Thoracic aorta (tissue), 2 donors: ENCODE measurements around the gene RNF166. TPM values are rescaled to one million over a fixed set of nuclear protein-coding genes. Genes with fewer than 3 reads are reported as not detected.

Experiments
- ATAC-seq: fragments of 150-250 bp; one replicate; pipeline ENCODE4 v1.8.0; 2017; ENCODE audit warnings: low read depth; ENCODE audit not compliant: insufficient number of reproducible peaks, low FRiP score
- DNase-seq: peaks from one replicate; pipeline ENCODE4 v3.0.0-alpha.2; 2020; ENCODE audit warnings: low spot score
- H3K27ac ChIP-seq, 2 donors: fragments of 200-600 bp; sonication (generic); 1 replicate in 1 of 2; 2 replicates in 1 of 2; pipeline ENCODE4 v1.5.1; 2016; ENCODE audit warnings: mild to moderate bottlenecking in 2 of 2, moderate library complexity in 2 of 2
- H3K27me3 ChIP-seq: fragments of 200-600 bp; sonication (generic); replicated peaks from 2 replicates; pipeline ENCODE4 v1.6.0; 2016; ENCODE audit warnings: mild to moderate bottlenecking; ENCODE audit not compliant: insufficient read depth
- H3K36me3 ChIP-seq: fragments of 200-600 bp; sonication (generic); one replicate; pipeline ENCODE4 v1.5.1; 2016
- H3K4me1 ChIP-seq, 2 donors: fragments of 200-600 bp; sonication (generic); 1 replicate in 1 of 2; 2 replicates in 1 of 2; pipeline versions ENCODE4 v1.5.1 to v1.6.0; 2016; ENCODE audit warnings: low read depth in 2 of 2, mild to moderate bottlenecking in 1 of 2; ENCODE audit not compliant: control insufficient read depth in 1 of 2
- H3K4me3 ChIP-seq: fragments of 200-600 bp; sonication (generic); 2 replicates; pipeline ENCODE4 v1.5.1; 2016; ENCODE audit warnings: mild to moderate bottlenecking
- H3K9me3 ChIP-seq: fragments of 200-600 bp; sonication (generic); 2 replicates; pipeline ENCODE4 v1.5.1; 2016
- CTCF ChIP-seq: fragments of 200-600 bp; sonication (generic); IDR thresholded peaks from one replicate; pipeline ENCODE4 v1.5.1; 2019; ENCODE audit warnings: antibody characterized with exemption
- total RNA-seq, 2 donors: library from RNA; depleted of rRNA; stranded (reverse); fragments of >200 nt; gene quantifications; one replicate each; pipeline versions ENCODE4 v1.1.0 to v1.2.3, GENCODE V29; 2016

The RNF166 gene
- total RNA-seq, 2 donors from 2014 or later, result 20.7 to 36.6 TPM

DNA sequence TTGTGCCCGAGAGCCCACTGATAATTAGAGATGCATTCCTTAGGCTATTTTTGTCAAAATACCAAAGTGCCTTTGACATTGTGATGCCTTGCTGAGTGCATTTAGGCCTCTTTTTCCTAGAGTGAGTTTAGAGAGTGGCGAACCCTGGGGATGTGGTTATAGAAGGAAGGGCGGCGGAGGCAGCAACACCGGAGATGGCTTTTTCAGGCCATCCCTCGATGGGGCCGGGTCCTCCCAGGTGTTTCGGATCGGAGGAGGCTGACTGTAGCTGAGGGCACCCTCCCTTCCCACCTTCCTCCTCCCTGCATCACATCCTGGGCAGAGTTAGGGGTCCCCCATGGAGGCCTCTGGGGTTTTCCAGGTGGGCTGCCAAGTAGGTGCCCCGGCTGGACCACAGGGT lies 13.3 kb downstream of the RNF166 start:
- no peak for TF ChIP-seq CTCF
- DNase-seq, result no peak
- Histone ChIP-seq H3K27ac (no peak overlapping the region), H3K36me3 (peaks cover 5% of the 10 kb centered on the region), H3K4me1 (no peaks in the 10 kb centered on the region), H3K9me3 (no peaks in the 10 kb centered on the region), H3K4me3 (no peak overlapping the region), H3K27me3 (no peaks in the 10 kb centered on the region)
- ATAC-seq, result no peak

DNA sequence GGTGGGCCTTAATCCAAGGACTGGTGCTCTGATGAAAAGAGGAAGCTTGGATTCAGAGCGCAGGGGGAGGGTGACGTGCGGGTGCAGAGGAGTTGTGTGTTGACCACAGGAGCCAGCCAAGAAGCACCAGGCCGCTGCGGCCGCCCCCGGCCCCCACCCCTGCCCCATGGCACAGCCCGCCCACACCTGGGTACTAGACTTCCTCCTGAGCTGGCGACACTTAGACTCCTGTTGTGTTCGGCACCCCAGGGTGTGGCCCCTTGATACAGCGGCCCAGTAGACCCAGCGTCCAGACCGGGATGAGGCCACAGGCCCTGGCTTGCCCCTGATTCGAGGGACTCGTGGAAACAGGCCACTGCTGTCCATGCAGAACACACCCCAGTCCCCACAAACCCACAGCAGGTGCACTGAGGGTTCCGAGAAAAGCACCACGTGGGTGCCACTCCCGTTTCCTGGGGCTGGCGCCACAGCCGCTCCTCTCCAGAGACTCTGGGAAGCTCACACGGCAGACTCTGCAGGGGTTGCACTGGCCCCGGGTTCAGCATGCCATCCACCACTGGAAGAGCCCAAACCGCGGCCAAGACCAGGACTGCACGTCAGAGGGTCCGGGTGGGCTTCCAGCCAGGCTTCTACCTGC lies 14.2 kb downstream of the RNF166 start:
- Histone ChIP-seq H3K4me3 (no peak overlapping the region), H3K27ac (no peak overlapping the region), H3K9me3 (no peaks in the 10 kb centered on the region), H3K27me3 (no peaks in the 10 kb centered on the region), H3K36me3 (no peaks in the 10 kb centered on the region), H3K4me1 (no peaks in the 10 kb centered on the region)
- DNase-seq (no peak), ATAC-seq (no peak)
- TF ChIP-seq CTCF, result no peak

DNA sequence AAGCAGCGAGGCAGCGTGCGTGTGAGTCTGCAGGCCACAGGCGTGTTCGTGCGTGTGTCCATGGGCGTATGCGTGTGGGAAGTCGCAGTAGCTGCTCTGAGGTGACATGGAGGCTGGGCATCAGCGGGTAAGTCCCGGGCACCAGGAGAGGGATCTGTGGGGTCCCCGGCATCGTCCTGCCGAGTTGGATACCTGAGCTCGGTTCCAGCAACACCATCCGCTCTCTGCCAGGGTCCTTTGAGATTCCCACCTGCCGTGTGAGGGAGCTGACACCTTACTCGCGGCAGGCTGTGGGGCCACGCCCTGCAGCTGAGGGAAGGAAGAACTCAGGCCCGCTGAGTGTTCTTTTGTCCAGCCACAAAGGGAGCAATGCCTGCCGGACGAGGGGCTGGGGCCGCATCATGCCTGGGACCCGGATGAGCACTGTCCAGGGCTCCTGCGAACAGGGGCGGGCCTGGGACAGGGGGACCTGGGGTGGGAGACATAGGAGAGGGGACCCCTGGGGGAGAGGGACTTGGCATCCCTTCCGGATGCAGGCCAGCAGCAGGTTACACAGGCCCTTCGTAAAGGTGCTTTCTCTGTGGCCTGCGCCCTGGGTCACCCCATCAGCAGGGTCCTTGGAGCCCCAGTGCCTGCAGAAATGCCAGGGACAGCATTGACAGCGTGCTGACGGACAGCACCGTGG lies 14.9 kb downstream of the RNF166 start:
- H3K27ac ChIP-seq, result no peak overlapping the region
- DNase-seq (no peak), ATAC-seq (no peak)
- no peaks in the 10 kb centered on the region for H3K36me3 ChIP-seq
- H3K4me1 ChIP-seq, result peaks cover 4 to 6% of the 10 kb centered on the region in 2 donors
- H3K4me3 ChIP-seq, result no peak overlapping the region
- no peaks in the 10 kb centered on the region for H3K27me3 ChIP-seq
- no peaks in the 10 kb centered on the region for H3K9me3 ChIP-seq
- TF ChIP-seq CTCF, result no peak

DNA sequence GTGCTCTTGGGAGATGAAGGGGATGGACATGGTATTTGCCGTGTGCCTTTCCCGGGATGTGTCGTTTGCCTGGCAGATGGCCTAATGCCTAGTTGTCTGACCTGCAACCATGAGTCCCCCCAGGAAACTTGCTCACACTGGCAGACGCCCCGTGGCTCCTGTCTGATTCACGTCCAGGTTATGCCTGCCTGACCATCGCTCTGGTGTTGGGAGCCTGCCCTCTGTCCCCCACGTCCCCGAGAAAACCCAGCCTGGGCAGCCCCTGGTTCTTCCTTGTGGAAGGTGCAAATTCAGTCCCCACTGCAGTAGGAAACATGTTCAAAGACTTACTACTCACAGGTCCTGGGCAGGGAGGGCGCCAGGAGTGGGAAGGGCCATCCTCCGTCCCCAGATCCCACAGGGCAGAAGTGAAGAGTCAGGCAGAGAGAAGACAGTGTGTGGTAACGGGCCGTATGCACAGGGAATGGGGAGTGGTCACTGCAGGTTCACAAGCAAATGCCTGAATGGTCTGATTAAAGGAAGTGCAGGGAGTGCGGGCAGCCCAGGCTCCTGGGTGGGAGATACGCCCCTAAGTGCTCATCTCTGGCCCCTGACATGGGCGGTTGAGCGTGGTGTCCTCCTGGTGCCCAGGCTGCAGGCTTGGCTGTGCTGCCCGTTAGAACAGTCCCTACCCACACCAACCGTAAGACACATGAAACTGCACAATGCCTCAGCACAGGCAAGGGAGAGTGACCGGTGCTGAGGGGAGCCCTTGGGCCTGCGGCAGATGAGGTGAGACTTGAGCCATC lies 15.7 kb downstream of the RNF166 start:
- H3K27ac ChIP-seq, result no peak overlapping the region
- DNase-seq (no peak), ATAC-seq (no peak)
- H3K27me3 ChIP-seq, result no peaks in the 10 kb centered on the region
- peaks cover 4 to 12% of the 10 kb centered on the region in 2 donors for H3K4me1 ChIP-seq
- H3K4me3 ChIP-seq, result no peak overlapping the region
- TF ChIP-seq CTCF, result no peak
- no peaks in the 10 kb centered on the region for H3K9me3 ChIP-seq
- no peaks in the 10 kb centered on the region for H3K36me3 ChIP-seq
